Measurements from ENCODE around the gene AP3S2. TPM values are rescaled to one million over a fixed set of nuclear protein-coding genes. Genes with fewer than 3 reads are reported as not detected.

AP3S2 gene
- total RNA-seq, 1 donor from 2014 or later, result 60.5 TPM

DNA sequence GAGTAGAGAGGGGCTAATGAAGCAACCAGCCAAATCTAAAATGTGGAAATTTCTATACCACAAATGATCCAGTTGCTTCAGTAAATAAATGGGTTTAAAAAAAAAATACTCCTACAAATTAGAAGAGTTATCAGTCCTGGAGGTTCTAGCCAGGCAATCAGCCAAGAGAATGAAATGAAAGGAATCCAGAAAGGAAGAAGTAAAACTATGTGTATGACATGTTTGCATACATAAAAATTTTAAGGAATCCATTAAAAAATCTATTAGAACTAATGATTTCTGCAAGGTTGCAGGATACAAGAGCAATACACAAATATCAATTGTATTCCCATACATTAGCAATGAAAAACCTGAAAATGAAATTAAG is 108.0 kb downstream of the AP3S2 start:
- DNase-seq, result no peak
- H3K27ac Mint-ChIP-seq (ENCODE audit: unreplicated experiment), result no peak overlapping the region
- no peaks in the 10 kb centered on the region for H3K4me1 Mint-ChIP-seq (ENCODE audit: low read depth, unreplicated experiment)
- peaks cover 5% of the 10 kb centered on the region for H3K9me3 Mint-ChIP-seq (ENCODE audit: unreplicated experiment)
- H3K36me3 Mint-ChIP-seq (ENCODE audit: unreplicated experiment), result peaks cover 10% of the 10 kb centered on the region
- H3K4me3 Mint-ChIP-seq (ENCODE audit: unreplicated experiment), result no peak overlapping the region
- TF ChIP-seq, protein P1, sequence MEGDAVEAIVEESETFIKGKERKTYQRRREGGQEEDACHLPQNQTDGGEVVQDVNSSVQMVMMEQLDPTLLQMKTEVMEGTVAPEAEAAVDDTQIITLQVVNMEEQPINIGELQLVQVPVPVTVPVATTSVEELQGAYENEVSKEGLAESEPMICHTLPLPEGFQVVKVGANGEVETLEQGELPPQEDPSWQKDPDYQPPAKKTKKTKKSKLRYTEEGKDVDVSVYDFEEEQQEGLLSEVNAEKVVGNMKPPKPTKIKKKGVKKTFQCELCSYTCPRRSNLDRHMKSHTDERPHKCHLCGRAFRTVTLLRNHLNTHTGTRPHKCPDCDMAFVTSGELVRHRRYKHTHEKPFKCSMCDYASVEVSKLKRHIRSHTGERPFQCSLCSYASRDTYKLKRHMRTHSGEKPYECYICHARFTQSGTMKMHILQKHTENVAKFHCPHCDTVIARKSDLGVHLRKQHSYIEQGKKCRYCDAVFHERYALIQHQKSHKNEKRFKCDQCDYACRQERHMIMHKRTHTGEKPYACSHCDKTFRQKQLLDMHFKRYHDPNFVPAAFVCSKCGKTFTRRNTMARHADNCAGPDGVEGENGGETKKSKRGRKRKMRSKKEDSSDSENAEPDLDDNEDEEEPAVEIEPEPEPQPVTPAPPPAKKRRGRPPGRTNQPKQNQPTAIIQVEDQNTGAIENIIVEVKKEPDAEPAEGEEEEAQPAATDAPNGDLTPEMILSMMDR (IDR thresholded peaks at IDR 0.05; ENCODE audit: partially characterized antibody, unreplicated experiment), result no peak
- H3K27me3 Mint-ChIP-seq (ENCODE audit: unreplicated experiment), result peaks cover 6% of the 10 kb centered on the region

DNA sequence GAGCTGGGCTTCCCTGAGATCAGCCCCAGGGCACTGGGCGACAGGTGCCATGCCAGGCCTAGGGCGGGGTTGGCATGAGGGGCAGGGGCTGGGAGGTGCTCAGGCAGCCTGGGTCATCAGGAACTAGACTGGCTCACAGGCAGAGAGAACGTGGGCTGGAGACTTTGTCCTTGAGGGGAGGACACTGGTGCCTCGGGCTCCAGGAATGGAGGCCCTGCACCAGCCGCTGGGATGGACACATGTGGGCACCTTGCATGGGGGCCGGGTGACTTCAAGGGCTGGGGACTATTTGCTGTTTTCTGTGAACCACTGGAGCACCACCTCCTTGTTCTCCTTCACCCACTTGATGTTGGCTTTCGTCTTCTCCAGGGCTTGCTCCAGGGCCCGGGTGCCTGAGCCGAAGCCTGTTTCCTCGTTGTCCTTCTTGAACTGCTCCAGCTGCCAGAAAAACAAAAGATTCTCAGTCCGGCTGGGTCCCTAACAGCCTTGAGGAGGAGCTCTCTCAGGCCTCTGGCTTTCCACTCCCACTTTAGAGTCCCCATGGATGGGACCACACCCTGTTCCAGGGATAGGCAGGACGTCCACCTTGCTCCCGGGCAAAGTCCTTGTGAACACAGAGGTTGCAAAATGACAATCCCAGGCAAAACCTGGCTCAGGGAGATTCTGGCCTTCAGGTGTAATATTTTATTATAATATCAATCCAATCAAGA is 108.6 kb downstream of the AP3S2 start:
- H3K36me3 Mint-ChIP-seq (ENCODE audit: unreplicated experiment), result peaks cover 10% of the 10 kb centered on the region
- H3K9me3 Mint-ChIP-seq (ENCODE audit: unreplicated experiment), result peaks cover 7% of the 10 kb centered on the region
- H3K27me3 Mint-ChIP-seq (ENCODE audit: unreplicated experiment), result peaks cover 6% of the 10 kb centered on the region
- TF ChIP-seq, protein P1 (IDR thresholded peaks at IDR 0.05; ENCODE audit: partially characterized antibody, unreplicated experiment), result no peak
- H3K27ac Mint-ChIP-seq (ENCODE audit: unreplicated experiment), result no peak overlapping the region
- H3K4me3 Mint-ChIP-seq (ENCODE audit: unreplicated experiment), result no peak overlapping the region
- no peaks in the 10 kb centered on the region for H3K4me1 Mint-ChIP-seq (ENCODE audit: low read depth, unreplicated experiment)
- no peak for DNase-seq

- Mint-ChIP-seq H3K27me3 (ENCODE audit: unreplicated experiment) (peaks cover 6% of the 10 kb centered on the region), H3K4me3 (ENCODE audit: unreplicated experiment) (no peak overlapping the region), H3K36me3 (ENCODE audit: unreplicated experiment) (peaks cover 10% of the 10 kb centered on the region), H3K9me3 (ENCODE audit: unreplicated experiment) (peaks cover 7% of the 10 kb centered on the region), H3K4me1 (ENCODE audit: low read depth, unreplicated experiment) (no peaks in the 10 kb centered on the region), H3K27ac (ENCODE audit: unreplicated experiment) (no peak overlapping the region)
- no peak for DNase-seq
- TF ChIP-seq, protein P1 (IDR thresholded peaks at IDR 0.05; ENCODE audit: partially characterized antibody, unreplicated experiment), result no peak
Measured at GRCh38 chr15:89784686-89784960, 109.2 kb downstream of the AP3S2 start.

DNA sequence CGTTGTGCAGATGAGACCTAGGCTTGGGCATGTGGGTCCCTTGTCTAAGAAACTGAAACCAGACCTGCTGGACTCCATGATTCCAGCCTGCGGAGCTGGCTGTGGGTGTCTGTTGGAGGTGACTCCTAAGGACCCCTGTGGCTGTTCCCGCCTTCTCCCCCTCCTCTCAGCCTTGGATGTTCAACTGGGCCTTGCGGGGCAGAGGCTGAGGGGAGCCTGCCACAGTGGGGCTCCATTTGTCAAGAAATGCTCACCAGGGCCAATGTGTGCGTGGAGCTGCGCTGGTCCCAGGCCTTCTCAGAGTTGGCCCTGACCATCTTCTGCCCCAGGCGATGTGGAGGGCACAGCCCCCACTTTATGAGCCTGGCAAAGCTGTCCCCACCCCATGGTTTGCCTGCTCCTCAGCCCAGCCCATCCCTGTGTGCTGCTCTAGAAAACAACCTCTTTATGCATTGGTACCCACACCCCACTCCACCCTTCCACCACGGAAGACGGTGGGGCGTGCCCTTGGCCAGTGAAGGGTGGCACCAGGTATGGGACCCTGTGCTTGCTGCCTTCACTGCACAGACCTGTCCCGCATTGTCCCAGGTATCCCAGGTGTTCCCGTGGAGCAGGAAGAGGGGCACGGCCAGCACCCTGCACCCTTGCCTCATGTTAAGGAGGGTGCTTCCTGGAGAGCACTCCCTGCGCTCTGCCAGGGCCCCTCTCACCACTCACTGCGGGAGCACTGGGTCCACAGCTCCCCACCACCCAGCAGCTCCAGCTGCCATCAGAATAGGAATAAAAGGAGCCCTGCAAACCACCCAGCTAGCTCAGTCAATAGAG is 109.7 kb downstream of the AP3S2 start:
- Mint-ChIP-seq H3K27ac (ENCODE audit: unreplicated experiment) (no peak overlapping the region), H3K36me3 (ENCODE audit: unreplicated experiment) (peaks cover 10% of the 10 kb centered on the region), H3K4me1 (ENCODE audit: low read depth, unreplicated experiment) (no peaks in the 10 kb centered on the region), H3K4me3 (ENCODE audit: unreplicated experiment) (no peak overlapping the region), H3K9me3 (ENCODE audit: unreplicated experiment) (peaks cover 5% of the 10 kb centered on the region), H3K27me3 (ENCODE audit: unreplicated experiment) (peaks cover 6% of the 10 kb centered on the region)
- no peak for DNase-seq
- TF ChIP-seq, protein P1 (IDR thresholded peaks at IDR 0.05; ENCODE audit: partially characterized antibody, unreplicated experiment), result no peak

Measured in glutamatergic neuron (in vitro differentiated cells).